GM18907 (cell line): ENCODE results near the gene LRTM2.
"Not testable (repeated sequence)": the region's sequence is repeated elsewhere in the genome, so short reads cannot be mapped to it uniquely, and the experiment has no call there.

Experiments
- ATAC-seq: cut with Tn5 transposase; IDR thresholded peaks from one replicate; pipeline ENCODE4 v1.9.1; 2021; ENCODE audit warnings: mild to moderate bottlenecking, moderate library complexity; ENCODE audit not compliant: unreplicated experiment

Gene LRTM2

GRCh38 chr12:1810201-1810930 is 10.0 kb upstream of the LRTM2 start:
- no peak for ATAC-seq

DNA sequence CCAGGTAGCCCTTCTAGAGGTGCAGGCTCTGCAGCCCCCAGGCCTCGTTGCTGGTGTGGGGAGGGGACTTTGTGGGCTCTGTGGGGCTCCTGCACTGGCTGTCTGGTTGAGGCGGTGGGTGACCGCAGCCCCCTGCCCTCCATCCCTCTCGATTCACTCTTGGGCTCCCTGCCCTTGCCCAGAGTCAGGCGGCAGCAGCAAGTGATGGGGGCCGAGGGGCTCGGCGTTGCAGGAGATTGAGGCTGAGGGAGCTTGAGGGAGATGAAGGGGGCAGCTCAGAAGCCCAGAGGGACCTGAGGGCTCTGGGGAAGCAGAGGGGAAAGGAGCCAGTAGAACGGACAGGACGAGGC is 9.5 kb upstream of the LRTM2 start:
- no peak for ATAC-seq

DNA sequence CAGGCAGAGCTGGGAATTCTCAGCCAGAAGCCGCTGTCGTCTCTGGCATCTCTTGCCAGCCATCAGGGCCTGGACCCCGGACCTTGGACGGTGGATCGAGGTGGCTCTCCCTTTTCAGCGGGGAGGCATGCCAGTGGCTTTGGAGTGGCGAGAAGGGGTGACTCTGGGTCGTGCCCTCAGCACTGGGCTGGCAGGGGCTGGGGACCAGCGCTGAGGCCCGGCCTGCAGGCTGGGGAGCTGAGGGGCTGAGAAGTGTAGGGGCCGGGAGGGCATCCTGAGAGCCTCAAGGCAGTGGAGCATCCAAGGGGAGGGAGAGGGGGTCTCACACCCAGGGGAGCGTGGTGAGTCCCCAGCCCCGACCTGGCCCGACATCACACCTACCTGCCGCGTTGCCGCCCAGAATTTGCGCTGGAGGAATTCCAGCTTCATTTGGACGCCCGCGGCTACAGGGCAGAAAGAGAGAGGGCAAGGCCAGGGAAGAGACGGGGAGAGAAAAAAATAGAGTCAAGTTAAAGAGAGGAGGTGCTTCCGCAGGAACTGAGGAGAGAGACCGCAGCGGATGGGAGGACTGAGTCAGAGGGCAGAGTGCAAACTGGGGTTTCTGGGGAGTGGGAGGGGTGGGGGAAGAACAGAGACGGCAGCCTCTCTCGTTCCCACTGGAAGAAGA is 9.0 kb upstream of the LRTM2 start:
- no peak for ATAC-seq

- no peak for ATAC-seq
Observed at GRCh38 chr12:1811948-1812291, 8.4 kb upstream of the LRTM2 start.

DNA sequence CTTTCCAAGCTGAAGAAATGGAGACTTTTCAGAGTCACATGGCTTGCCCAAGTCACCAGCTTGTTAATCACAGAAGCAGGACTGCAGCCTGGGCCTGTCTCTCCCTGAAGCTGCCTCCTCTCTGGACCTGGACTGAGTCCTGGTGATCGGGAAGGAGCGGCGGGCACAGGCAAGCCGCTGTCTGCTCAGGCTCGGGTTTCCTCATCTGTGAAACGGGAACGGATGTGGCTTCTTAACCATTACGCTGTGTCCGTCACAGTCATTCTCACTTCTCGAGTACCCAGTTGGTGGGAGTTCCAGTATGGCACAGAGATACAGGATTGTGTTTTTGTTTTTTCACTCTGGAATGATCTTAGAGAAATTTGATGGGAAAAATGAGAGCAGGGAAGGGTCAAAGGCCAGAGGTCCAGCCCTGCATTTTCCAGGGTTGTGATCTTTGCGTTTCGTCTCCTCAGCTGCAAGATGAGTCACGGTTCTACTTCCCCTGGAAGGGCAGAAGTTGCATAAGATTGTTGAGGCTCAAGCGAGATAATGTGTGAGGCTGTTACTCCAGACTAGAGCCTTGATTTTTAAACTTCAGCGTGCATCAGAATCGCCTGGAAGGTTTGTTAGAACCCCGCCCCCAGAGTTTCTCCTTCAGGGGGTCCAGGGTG is 7.6 kb upstream of the LRTM2 start:
- no peak for ATAC-seq

DNA sequence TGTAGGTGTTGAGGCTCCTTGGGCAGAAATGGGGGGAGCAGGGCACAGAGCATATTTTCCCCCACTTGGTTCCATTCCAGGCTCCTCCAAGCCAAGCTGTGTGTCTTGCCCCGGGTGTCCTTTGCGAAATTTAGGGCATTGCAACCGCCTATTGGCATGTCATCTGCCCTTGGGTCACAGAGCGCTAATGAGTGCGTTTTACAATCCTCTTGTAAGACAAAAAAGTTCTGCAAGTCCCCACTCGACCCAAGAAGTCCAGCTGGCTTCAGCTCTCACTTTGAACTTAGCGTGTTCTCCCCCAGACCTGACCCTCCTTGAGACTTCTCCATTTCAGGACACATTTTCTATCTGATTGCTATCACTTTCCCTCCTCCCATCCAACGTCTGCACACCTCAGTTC is 6.1 kb upstream of the LRTM2 start:
- ATAC-seq = no peak

GRCh38 chr12:1815108-1815507 is 5.3 kb upstream of the LRTM2 start:
- no peak for ATAC-seq

DNA sequence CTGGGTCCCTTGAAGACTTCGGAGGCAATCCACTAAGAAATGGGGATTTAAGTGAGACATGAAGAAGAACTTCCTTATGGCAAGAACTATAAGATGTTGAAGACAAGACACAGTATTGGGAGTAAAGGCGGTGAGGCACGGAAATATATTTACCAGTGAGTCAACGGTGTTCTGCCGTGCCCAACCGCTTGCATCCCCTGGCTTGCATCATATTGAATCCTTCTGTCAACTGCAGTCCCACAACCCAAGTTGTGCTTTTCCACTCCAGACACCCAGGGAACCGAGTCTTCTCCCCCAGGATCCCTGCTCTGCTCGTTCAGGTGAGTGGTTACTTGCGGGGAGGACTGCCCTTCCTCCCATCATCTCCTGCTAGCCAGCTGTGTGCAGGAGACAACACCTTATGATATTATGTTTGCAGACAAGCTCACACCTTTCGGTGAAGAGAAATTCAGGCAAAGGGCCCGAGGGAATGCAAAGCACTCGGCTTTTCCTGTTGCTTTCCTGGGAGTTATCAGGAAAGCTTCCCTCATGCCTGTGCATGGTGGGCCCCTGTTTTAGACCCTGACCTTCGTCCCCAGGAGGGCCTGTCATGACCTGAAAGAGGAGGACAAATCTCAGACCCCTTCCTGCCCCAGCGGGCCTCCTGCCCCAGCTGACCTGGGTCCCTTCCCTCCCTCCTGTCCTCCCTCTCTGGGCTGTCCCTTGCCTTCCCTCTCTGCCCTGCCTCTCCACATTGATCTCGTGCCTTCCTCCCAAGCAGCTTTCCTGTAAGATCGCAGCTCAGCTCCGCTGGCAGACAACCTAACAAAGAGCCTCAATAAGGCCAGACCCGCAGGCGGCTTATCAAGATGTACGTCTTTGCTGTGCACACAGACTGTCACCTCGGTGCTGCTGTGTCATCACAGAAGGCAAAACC is 4.3 kb upstream of the LRTM2 start:
- no peak for ATAC-seq

DNA sequence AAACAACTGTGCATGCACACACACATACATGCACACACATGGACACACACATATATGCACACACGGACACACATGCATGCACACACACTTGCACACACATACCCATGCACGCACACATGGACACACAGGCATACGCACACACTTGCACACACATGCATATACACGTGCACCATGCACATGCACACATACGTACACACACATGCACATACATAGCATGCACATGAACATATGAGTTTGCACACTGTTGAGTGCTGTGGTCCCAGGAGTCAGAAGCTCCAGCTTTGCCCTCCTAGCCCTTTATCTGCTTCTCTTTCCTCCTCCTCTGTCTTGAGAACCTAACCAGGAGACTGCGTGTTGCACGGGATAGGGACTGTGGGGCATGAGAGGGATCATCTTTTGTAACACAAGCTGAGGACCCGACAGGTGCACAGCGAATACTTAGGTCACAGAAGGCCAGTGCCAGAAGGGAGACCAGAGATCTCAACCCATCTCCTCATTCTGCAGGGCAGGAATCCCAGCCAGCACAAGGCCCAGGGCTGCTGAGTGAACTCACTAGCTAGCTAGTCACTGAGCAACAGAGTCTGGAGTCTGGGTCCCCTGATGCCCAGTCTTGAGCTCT is 3.5 kb upstream of the LRTM2 start:
- no peak for ATAC-seq

- not testable (repeated sequence) for ATAC-seq
Observed at GRCh38 chr12:1817928-1818327, 2.4 kb upstream of the LRTM2 start.

DNA sequence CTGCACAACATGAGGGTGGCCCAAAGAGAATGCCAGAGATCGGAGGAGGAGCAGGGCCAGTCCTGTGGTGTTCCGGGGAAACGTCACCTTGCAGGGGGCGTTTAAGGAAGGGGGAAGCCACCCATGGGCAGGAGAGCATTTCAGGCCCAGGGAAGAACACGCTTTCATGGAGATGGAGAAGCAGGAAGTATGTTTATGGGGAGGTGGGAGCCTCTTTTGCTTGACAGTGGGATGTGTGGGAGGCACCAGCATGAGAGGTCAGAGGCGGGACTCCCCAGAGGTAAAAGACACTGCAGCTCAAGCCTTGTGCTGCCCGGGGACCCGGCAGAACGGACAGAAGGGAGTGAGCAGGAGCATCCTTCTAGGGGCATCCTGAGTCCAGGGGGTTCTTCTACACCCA is 1.3 kb upstream of the LRTM2 start:
- no peak for ATAC-seq

GRCh38 chr12:1819571-1819970 is 794 bp upstream of the LRTM2 start:
- ATAC-seq = no peak

GRCh38 chr12:1820896-1821291 is 529 bp downstream of the LRTM2 start:
- ATAC-seq = no peak

- no peak for ATAC-seq
Observed at GRCh38 chr12:1821805-1822204, 1.4 kb downstream of the LRTM2 start.

DNA sequence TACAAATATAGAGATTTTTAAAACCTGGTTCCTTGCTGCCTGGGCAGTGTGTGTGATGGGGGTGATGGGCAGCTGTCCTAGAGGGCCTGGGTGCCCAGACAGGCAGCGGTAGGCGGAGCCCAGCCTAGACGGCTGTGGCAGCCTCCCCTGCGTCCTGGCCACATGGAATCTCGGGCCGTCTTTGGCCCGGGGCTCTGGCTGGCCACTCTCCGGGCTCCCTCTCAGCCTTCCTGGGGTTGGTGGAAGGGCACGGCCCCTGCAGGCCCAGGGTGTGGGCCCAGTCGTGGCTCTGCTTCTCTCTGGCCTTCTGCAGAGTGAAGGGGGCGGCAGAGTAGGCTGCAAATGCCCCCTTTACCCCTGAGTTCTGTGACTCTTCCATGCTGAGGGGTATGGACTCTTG is 2.3 kb downstream of the LRTM2 start:
- no peak for ATAC-seq

- no peak for ATAC-seq
Observed at GRCh38 chr12:1823237-1823636, 2.9 kb downstream of the LRTM2 start.

- ATAC-seq = no peak
Observed at GRCh38 chr12:1825382-1826102, 5.2 kb downstream of the LRTM2 start.

DNA sequence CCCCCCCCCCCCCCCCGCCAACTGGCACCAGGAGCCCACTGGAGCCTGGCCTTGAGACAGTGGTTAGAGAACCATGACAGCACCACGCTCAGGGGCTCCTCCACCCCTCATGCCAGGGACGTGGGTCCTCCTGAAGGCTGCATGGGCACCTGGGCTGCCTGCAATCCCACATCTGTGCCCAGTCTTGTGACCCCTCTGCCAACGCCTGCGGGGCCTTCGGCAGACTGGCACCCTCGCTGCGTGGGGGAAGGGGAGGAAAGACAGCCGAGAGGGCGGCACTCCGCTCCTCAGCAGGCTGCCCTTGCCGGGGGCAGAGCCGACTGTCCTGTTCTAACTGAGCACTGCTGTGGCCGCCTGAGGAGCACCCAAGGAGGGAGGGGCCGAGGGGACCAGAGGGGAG is 6.0 kb downstream of the LRTM2 start:
- no peak for ATAC-seq

GRCh38 chr12:1826867-1827705 is 6.7 kb downstream of the LRTM2 start:
- no peak for ATAC-seq
